ENCODE measurements around the gene QSOX1.

The QSOX1 gene

GRCh38 chr1:180235502-180236239 is 81.0 kb downstream of the QSOX1 start:
- Histone ChIP-seq H3K27me3 (ENCODE audit: low read depth, low read length) (peaks cover 46% of the 10 kb centered on the region), H3K4me2 (ENCODE audit: low read length) (no peak overlapping the region)

GRCh38 chr1:180236698-180237509 is 82.2 kb downstream of the QSOX1 start:
- TF ChIP-seq CTCF (IDR thresholded peaks at IDR 0.05; ENCODE audit: low read depth, low read length), result no peak
- TF ChIP-seq EZH2phosphoT487 (IDR thresholded peaks at IDR 0.05; ENCODE audit: low read depth), result no peak
- H3K4me1 ChIP-seq (ENCODE audit: low read length), result peaks cover 2% of the 10 kb centered on the region; the same call in 1 of the 2 replicates
- H3K27me3 ChIP-seq (ENCODE audit: low read depth, low read length), result peaks cover 51% of the 10 kb centered on the region

More at GRCh38 chr1:180235502-180236239, 81.0 kb downstream of the QSOX1 start:
- H3K4me3 ChIP-seq (ENCODE audit: low read length), result no peak overlapping the region
- H3K79me2 ChIP-seq (ENCODE audit: low read length), result no peaks in the 10 kb centered on the region
- H3K36me3 ChIP-seq (replicated peaks; ENCODE audit: low read depth, low read length), result no peaks in the 10 kb centered on the region
- no peak overlapping the region for H2AFZ ChIP-seq (ENCODE audit: low read depth, low read length)
- TF ChIP-seq EZH2phosphoT487 (IDR thresholded peaks at IDR 0.05; ENCODE audit: low read depth), result no peak
- TF ChIP-seq CTCF (IDR thresholded peaks at IDR 0.05; ENCODE audit: low read depth, low read length), result no peak
- H3K27ac ChIP-seq (ENCODE audit: low read length), result no peak overlapping the region
- H4K20me1 ChIP-seq (ENCODE audit: insufficient read depth, low read length), result no peaks in the 10 kb centered on the region
- no peaks in the 10 kb centered on the region for H3K9me3 ChIP-seq (ENCODE audit: insufficient read depth, low read length)
- H3K9ac ChIP-seq (ENCODE audit: low read length), result no peak overlapping the region
- peaks cover 4% of the 10 kb centered on the region; the same call in 1 of the 2 replicates for H3K4me1 ChIP-seq (ENCODE audit: low read length)

DNA sequence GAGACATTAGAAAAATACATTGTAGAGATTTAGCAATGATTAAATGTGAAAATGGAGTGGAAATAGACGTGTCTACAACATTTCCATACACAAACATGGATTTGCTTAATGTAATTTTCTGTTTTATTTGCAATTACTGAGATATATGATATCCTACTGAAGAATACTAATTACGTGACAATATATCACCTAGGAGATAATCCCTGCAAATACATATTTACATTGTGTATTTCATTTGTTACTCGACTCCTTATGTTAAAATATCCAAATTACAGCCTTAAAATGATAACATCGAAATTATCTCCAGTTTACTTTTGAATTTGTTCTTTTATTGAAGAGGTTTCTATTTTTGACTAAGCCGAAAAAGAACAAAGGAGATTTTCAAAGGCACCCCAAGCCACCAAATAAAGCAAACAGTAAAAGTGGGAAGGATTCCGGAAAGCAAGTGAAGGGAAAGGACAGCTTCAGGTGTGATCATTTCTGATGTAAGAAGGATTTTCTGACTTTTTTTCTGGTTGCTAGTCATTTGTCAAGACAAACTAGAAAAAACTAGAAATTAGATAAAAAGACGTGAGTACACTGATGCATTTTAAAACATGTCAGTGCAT is 83.3 kb downstream of the QSOX1 start:
- Histone ChIP-seq H3K79me2 (ENCODE audit: low read length) (no peaks in the 10 kb centered on the region), H2AFZ (ENCODE audit: low read depth, low read length) (no peak overlapping the region), H3K4me1 (ENCODE audit: low read length) (no peaks in the 10 kb centered on the region), H3K9ac (ENCODE audit: low read length) (no peak overlapping the region), H3K9me3 (ENCODE audit: insufficient read depth, low read length) (no peaks in the 10 kb centered on the region), H3K4me3 (ENCODE audit: low read length) (no peak overlapping the region), H3K4me2 (ENCODE audit: low read length) (no peak overlapping the region), H4K20me1 (ENCODE audit: insufficient read depth, low read length) (no peaks in the 10 kb centered on the region), H3K27me3 (ENCODE audit: low read depth, low read length) (peaks cover 55% of the 10 kb centered on the region), H3K27ac (ENCODE audit: low read length) (no peak overlapping the region), H3K36me3 (replicated peaks; ENCODE audit: low read depth, low read length) (no peaks in the 10 kb centered on the region)
- TF ChIP-seq EZH2phosphoT487 (IDR thresholded peaks at IDR 0.05; ENCODE audit: low read depth), result no peak
- TF ChIP-seq CTCF (IDR thresholded peaks at IDR 0.05; ENCODE audit: low read depth, low read length), result no peak

More at GRCh38 chr1:180236698-180237509, 82.2 kb downstream of the QSOX1 start:
- Histone ChIP-seq H3K27ac (ENCODE audit: low read length) (no peak overlapping the region), H4K20me1 (ENCODE audit: insufficient read depth, low read length) (no peaks in the 10 kb centered on the region), H3K4me3 (ENCODE audit: low read length) (no peak overlapping the region), H3K36me3 (replicated peaks; ENCODE audit: low read depth, low read length) (no peaks in the 10 kb centered on the region), H3K9ac (ENCODE audit: low read length) (no peak overlapping the region), H2AFZ (ENCODE audit: low read depth, low read length) (no peak overlapping the region), H3K4me2 (ENCODE audit: low read length) (no peak overlapping the region), H3K79me2 (ENCODE audit: low read length) (no peaks in the 10 kb centered on the region), H3K9me3 (ENCODE audit: insufficient read depth, low read length) (no peaks in the 10 kb centered on the region)

DNA sequence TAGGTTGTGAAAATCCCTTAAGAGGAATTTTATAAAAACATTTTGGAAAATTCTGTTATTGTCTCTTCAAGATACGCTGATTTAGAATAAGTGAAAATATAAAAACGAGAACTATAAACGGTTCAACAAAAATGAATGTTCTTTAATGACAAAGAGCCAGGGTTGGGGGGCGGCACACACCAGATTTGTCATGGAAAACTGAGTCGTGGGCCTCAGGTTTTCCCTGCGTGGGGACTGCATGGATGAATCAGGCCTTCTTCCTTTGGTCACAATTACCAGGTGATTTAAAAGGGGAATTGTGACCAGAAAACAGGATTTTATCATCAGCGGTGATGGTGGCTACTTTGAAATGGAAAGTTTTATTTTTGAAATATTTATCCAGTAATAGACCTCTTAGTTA is 84.0 kb downstream of the QSOX1 start:
- Histone ChIP-seq H3K27me3 (ENCODE audit: low read depth, low read length) (peaks cover 55% of the 10 kb centered on the region), H3K9me3 (ENCODE audit: insufficient read depth, low read length) (no peaks in the 10 kb centered on the region), H3K36me3 (replicated peaks; ENCODE audit: low read depth, low read length) (no peaks in the 10 kb centered on the region), H3K27ac (ENCODE audit: low read length) (no peak overlapping the region), H3K4me1 (ENCODE audit: low read length) (no peaks in the 10 kb centered on the region), H3K79me2 (ENCODE audit: low read length) (no peaks in the 10 kb centered on the region), H3K4me3 (ENCODE audit: low read length) (no peak overlapping the region), H3K4me2 (ENCODE audit: low read length) (no peak overlapping the region), H3K9ac (ENCODE audit: low read length) (no peak overlapping the region), H2AFZ (ENCODE audit: low read depth, low read length) (no peak overlapping the region), H4K20me1 (ENCODE audit: insufficient read depth, low read length) (no peaks in the 10 kb centered on the region)
- TF ChIP-seq EZH2phosphoT487 (IDR thresholded peaks at IDR 0.05; ENCODE audit: low read depth) (no peak), CTCF (IDR thresholded peaks at IDR 0.05; ENCODE audit: low read depth, low read length) (no peak)

Measured in OCI-LY3 (cell line).